Measurements from ENCODE around the gene SIK2.
"Not testable (repeated sequence)": the region's sequence is repeated elsewhere in the genome, so short reads cannot be mapped to it uniquely, and the experiment has no call there.

SIK2 gene

DNA sequence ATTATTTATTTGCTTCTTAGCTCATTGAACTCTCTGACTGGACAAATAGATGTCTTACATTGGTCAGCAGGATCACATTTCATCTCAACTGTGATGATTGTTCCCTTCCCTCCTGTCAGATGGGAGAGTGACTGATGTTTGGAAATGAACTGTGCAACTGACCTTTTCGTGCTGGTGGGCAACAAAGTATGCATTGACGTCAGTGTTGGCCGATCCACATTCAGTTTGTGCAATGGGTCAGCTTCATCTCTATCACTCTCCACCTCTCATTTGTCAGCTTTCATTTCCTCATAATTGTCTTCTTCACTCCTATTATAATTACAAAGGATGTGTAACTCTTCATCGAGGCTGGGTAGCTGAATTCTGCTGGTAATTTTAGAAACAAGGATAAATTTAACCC is 92.6 kb downstream of the SIK2 start:
- no peak for DNase-seq (ENCODE audit: low read depth in 1 of 2, low spot score in 1 of 2)

DNA sequence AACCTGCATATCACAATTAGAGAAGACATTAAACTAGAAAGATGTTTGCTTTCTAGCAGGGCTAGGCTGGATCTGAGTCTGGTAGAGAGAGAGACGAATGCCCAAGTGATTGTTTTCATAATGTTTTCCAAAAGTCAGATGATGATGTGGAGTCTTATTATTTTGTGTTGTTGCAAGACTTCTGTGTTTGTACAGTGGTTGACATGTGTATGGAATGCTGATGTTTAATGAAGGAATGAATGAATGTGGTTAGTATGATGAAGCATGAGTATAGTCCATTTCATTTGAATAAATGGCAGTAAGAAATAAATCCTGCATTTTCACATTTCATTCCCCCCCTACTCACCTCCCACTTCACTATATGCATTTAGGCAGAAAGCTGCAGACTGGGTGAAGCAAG is 94.3 kb downstream of the SIK2 start:
- DNase-seq (ENCODE audit: low read depth in 1 of 2, low spot score in 1 of 2): no peak

DNA sequence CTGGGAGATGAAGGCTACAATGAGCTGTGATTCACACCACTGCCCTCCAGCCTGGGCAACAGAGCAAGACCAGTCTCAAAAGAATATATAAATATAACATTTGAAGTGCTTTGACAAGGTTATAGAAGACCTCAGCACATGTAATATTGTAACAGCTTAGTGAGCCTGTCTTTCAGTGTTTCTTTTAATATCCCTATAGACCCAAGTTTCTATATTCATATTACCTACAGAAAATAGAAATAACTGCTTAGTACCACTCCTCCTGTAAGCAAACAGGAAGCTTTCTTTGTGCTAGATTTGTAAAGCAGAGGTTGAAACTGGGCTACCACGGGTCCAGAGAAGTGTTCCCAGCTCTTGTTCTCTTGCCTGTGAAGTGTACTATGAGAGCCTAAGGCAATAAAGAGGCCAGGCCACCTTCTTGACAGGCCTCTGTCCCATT is 95.7 kb downstream of the SIK2 start:
- DNase-seq (ENCODE audit: low read depth in 1 of 2, low spot score in 1 of 2): no peak

GRCh38 chr11:111698852-111699559 is 96.8 kb downstream of the SIK2 start:
- no peak for DNase-seq (ENCODE audit: low read depth in 1 of 2, low spot score in 1 of 2)

DNA sequence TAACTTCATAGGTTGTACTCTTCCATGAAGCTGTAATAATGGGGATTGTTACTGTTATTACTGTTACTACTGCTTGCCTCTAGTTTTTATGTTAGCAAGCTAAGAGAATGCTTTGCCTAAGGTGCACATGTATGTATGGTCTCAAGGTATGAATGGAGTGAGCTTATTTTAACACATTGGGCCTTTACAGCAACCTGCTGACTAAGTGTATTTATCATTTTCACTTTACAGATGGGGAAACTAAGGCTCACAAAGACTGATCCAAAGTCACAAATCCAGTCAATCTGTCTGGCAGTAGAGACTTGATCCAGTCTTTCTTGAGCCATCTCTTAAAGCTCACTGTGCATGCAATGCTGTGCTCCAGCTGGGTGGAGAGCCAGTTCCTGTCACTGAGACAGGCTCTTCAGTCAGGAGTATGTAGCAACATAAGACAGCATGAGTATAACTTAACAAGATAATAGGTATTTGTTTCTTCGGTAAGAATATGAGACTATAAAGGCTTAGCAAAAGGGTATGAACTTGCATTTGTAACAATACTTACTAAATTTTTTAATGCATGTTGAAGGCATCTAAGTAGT is 97.4 kb downstream of the SIK2 start:
- no peak for DNase-seq (ENCODE audit: low read depth in 1 of 2, low spot score in 1 of 2)

DNA sequence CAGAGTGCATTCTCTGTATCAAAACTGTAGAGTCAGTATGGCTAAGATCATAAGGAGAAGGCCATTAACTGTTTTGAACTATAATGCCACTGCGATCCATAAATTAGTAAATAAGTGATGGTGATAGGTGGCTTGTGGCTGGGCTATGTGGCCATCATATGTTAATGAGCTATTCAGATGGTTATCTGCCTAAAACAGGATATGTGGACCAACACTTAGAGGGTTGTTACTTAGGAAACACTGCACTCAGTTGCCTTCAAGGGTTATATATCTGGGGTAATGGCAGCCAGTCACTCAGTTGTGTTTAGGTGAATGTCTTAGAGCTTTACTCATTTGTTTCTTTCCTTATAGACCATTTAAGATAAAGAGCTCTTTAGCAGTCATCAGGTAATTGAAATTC is 97.9 kb downstream of the SIK2 start:
- no peak for DNase-seq (ENCODE audit: low read depth in 1 of 2, low spot score in 1 of 2)

GRCh38 chr11:111702623-111703022 is 100.4 kb downstream of the SIK2 start:
- no peak for DNase-seq (ENCODE audit: low read depth in 1 of 2, low spot score in 1 of 2)

- no peak for DNase-seq (ENCODE audit: low read depth in 1 of 2, low spot score in 1 of 2)
Observed at GRCh38 chr11:111703576-111703975, 101.3 kb downstream of the SIK2 start.

DNA sequence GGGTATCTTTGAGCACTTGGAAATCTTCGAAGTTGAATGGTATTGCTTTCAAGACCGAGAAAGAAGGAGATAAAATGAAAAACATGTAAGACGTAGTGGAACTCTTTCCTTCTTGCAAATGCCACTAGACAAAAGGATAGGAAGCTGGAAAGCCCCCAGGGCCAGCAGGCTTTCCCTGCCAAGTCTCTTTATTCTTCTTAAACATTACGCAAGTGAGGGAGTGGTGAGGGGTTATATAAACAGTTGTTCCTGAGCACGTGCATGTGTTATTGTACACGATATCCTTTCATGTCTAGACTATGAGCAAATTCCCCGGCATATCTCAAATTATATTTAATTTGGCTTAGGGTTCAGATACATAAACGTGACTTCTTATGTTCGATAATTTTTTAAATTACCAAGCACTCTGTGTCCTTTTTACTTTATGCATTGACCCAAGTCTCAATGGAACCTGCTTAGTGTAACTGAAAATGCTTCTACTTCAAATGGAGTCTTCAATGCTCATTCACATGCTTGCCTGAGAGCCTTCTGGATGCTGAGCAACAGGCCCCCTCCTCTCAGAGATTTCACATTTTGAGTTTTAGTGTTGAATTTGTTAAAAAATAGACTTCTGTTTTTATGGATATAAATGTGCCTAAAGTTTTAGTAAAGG is 104.9 kb downstream of the SIK2 start:
- DNase-seq (ENCODE audit: low read depth in 1 of 2, low spot score in 1 of 2): no peak

DNA sequence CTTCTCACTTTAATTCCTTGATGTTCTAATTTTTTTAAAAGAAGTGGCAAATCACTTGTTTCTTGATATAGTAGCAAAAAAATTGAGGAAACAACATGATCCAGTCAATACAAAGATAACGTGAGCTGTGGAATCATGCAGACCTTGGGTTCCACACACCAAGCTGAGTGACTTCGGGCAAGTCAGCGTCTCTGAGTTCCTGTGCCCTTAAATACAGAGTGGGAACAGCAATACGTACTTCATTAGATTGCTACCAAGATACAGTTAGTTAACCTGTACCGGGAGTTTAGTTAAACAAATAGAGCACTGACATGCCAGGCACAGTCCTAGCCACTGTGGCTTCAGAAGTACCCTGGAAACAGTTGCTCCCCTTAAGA is 105.4 kb downstream of the SIK2 start:
- DNase-seq (ENCODE audit: low read depth in 1 of 2, low spot score in 1 of 2): no peak

DNA sequence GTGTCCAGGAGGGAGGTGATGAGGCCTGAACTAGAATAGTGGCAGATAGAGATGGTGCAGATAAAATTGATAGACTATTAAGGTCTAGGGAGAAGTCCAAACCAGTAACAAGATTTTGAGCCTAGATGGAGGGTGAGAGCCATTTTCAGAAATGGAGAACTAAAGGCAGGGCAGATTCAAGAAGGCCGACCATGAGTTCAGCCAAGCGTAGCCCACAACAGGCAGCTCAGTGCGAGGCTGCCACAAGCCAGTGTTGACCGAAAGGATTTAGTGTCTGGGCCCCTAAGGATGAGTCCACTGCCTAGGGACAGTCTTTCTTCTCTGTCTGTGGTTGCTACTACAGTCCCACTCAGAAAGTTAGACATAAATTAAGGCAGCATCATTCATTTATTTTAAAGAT is 112.3 kb downstream of the SIK2 start:
- DNase-seq (ENCODE audit: low read depth in 1 of 2, low spot score in 1 of 2): no peak

- DNase-seq (ENCODE audit: low read depth in 1 of 2, low spot score in 1 of 2): no peak
Observed at GRCh38 chr11:111715142-111715816, 113.0 kb downstream of the SIK2 start.

- DNase-seq (ENCODE audit: low read depth in 1 of 2, low spot score in 1 of 2): not testable (repeated sequence)
Observed at GRCh38 chr11:111717660-111718059, 115.4 kb downstream of the SIK2 start.

- DNase-seq (ENCODE audit: low read depth in 1 of 2, low spot score in 1 of 2): no peak
Observed at GRCh38 chr11:111718436-111718835, 116.2 kb downstream of the SIK2 start.

DNA sequence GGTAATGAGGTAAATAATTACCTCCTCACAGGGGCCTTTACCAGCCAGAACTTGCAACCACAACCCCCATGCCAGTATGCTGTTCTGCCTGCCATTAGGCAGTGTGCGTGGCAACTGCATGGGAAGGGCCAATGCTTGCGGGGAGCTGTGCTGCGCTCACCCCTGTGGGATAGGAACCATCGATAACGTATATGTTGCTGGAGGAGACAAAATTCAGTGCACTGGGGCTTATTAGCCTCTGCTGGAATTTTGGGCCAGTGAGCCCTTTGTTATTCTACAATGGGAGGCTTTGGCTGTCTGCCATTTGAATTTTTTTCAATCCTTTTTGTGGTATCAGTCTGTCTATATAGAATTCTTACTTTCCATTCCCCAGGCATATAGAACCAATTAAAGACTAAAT is 116.6 kb downstream of the SIK2 start:
- DNase-seq (ENCODE audit: low read depth in 1 of 2, low spot score in 1 of 2): no peak

GRCh38 chr11:111719379-111719778 is 117.1 kb downstream of the SIK2 start:
- DNase-seq (ENCODE audit: low read depth in 1 of 2, low spot score in 1 of 2): no peak

- DNase-seq (ENCODE audit: low read depth in 1 of 2, low spot score in 1 of 2): no peak
Observed at GRCh38 chr11:111720801-111721494, 118.7 kb downstream of the SIK2 start.

GRCh38 chr11:111722501-111722900 is 120.3 kb downstream of the SIK2 start:
- DNase-seq (ENCODE audit: low read depth in 1 of 2, low spot score in 1 of 2): no peak

- DNase-seq (ENCODE audit: low read depth in 1 of 2, low spot score in 1 of 2): no peak
Observed at GRCh38 chr11:111723595-111723994, 121.3 kb downstream of the SIK2 start.

GRCh38 chr11:111724615-111725129 is 122.4 kb downstream of the SIK2 start:
- no peak for DNase-seq (ENCODE audit: low read depth in 1 of 2, low spot score in 1 of 2)

- DNase-seq (ENCODE audit: low read depth in 1 of 2, low spot score in 1 of 2): no peak
Observed at GRCh38 chr11:111725621-111726020, 123.4 kb downstream of the SIK2 start.

Data from activated CD4-positive, alpha-beta T cell treated with anti-CD3 and anti-CD28 coated beads, Interleukin-2, amount 50 U/mL, for 24 hours (primary cell).